Activated CD8-positive, alpha-beta memory T cell treated with anti-CD3 and anti-CD28 coated beads, Interleukin-2, amount 50 U/mL, for 24 hours (primary cell): ENCODE data around the gene FOXD1.
"Not testable (repeated sequence)": the region's sequence is repeated elsewhere in the genome, so short reads cannot be mapped to it uniquely, and the experiment has no call there.

Experiments
- DNase-seq: peaks from one replicate; pipeline ENCODE4 v3.0.0-alpha.2; 2020; ENCODE audit errors: extremely low read depth

FOXD1 gene

GRCh38 chr5:73417303-73418034, 31.1 kb downstream of the FOXD1 start:
- DNase-seq, result no peak

- DNase-seq, result no peak
Observed at GRCh38 chr5:73415617-73416016, 33.0 kb downstream of the FOXD1 start.

- DNase-seq, result no peak
Observed at GRCh38 chr5:73415171-73415570, 33.4 kb downstream of the FOXD1 start.

GRCh38 chr5:73412597-73412988, 36.0 kb downstream of the FOXD1 start:
- DNase-seq, result no peak

GRCh38 chr5:73411936-73412596, 36.5 kb downstream of the FOXD1 start:
- no peak for DNase-seq

- DNase-seq, result not testable (repeated sequence)
Observed at GRCh38 chr5:73409927-73410326, 38.6 kb downstream of the FOXD1 start.

- DNase-seq, result no peak
Observed at GRCh38 chr5:73405691-73406090, 42.9 kb downstream of the FOXD1 start.

GRCh38 chr5:73399775-73400174, 48.8 kb downstream of the FOXD1 start:
- DNase-seq, result no peak
